Lower leg skin (tissue), 3 donors: ENCODE results near the gene PLD3.

Experiments used
- POLR2A ChIP-seq, 2 donors: fragments of 450-650 bp; IDR thresholded peaks; one replicate each; pipeline ENCODE4 v1.6.1; 2016 to 2017; ENCODE audit warnings: antibody characterized with exemption in 2 of 2, mild to moderate bottlenecking in 1 of 2, moderate library complexity in 1 of 2
- TF ChIP-seq, protein P1 (sequence below), 3 donors: fragments of 450-650 bp; IDR thresholded peaks; one replicate each; pipeline ENCODE4 v1.5.1; 2016; ENCODE audit warnings: antibody characterized with exemption in 3 of 3, mild to moderate bottlenecking in 3 of 3, moderate library complexity in 2 of 3

DNA sequence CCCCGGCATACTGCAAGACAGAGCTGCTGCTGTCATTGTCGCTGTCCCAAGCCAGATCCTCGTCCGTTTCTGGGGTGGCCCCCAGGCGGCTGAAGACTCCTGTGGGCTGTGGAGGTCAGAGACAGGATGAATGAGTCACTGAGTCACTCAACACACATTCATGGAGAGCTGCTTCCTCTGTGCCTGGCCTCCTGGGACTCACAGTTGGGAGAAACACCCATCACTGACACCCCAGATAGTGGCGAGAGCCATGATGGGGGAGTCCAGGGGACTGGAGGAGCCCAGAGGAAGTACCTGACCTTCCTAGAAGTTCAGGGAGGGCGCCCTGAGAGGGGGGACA lies 26.3 kb upstream of the PLD3 start:
- TF ChIP-seq, protein P1, sequence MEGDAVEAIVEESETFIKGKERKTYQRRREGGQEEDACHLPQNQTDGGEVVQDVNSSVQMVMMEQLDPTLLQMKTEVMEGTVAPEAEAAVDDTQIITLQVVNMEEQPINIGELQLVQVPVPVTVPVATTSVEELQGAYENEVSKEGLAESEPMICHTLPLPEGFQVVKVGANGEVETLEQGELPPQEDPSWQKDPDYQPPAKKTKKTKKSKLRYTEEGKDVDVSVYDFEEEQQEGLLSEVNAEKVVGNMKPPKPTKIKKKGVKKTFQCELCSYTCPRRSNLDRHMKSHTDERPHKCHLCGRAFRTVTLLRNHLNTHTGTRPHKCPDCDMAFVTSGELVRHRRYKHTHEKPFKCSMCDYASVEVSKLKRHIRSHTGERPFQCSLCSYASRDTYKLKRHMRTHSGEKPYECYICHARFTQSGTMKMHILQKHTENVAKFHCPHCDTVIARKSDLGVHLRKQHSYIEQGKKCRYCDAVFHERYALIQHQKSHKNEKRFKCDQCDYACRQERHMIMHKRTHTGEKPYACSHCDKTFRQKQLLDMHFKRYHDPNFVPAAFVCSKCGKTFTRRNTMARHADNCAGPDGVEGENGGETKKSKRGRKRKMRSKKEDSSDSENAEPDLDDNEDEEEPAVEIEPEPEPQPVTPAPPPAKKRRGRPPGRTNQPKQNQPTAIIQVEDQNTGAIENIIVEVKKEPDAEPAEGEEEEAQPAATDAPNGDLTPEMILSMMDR (IDR thresholded peaks at IDR 0.05), result no peak
- TF ChIP-seq POLR2A (IDR thresholded peaks at IDR 0.05), result no peak
